IMR-90 (cell line): ENCODE data around the gene FBXO3. TPM values are rescaled to one million over a fixed set of nuclear protein-coding genes. Genes with fewer than 3 reads are reported as not detected.

Experiments used
- ATAC-seq: fragments of 200-7000 bp; cut with Tn5 transposase; 2 replicates; pipeline ENCODE4 v1.9.1; 2020; ENCODE audit warnings: low read depth, mild to moderate bottlenecking, moderate library complexity
- BruUV-seq: library from RNA; stranded (reverse); fragments of 400-500 nt; replicated peaks from 2 replicates; lab custom pipeline; 2021; lab: Mats Ljungman, UMichigan
- CTCF ChIA-PET: fragments of 300-600 bp; formaldehyde crosslinking; extraction: SDS; loops from one replicate; lab custom pipeline; 2021; ENCODE audit warnings: antibody characterized with exemption; lab: Yijun Ruan, JAX
- POLR2A ChIA-PET: fragments of 300-600 bp; sonication (Branson Sonifier 250); formaldehyde crosslinking; loops from one replicate; lab custom pipeline; 2022; ENCODE audit warnings: antibody characterized with exemption; ENCODE audit not compliant: unreplicated experiment; lab: Charles Lee
- DNase-seq: peaks from one replicate; pipeline ENCODE4 v3.0.0; 2013
- H2AFZ ChIP-seq: replicated peaks from 2 replicates; pipeline ENCODE3; 2013; ENCODE audit warnings: low read length, mild to moderate bottlenecking; ENCODE audit not compliant: poor library complexity
- H2AK5ac ChIP-seq: 2 replicates; pipeline ENCODE4 v1.6.1; 2013; ENCODE audit warnings: low read depth, low read length, inconsistent platforms
- H2AK9ac ChIP-seq: replicated peaks from 2 replicates; pipeline ENCODE3; 2013; ENCODE audit warnings: mild to moderate bottlenecking, low read depth, low read length, moderate library complexity; ENCODE audit not compliant: poor library complexity
- H2BK120ac ChIP-seq: 2 replicates; pipeline ENCODE4 v1.6.1; 2013; ENCODE audit warnings: low read depth, low read length, inconsistent platforms
- H2BK15ac ChIP-seq: 3 replicates; pipeline ENCODE4 v1.6.1; 2013; ENCODE audit warnings: low read depth, low read length, inconsistent platforms
- H2BK20ac ChIP-seq: 2 replicates; pipeline ENCODE4 v1.6.1; 2013; ENCODE audit warnings: low read depth, mild to moderate bottlenecking, inconsistent platforms, low read length, moderate library complexity
- H2BK5ac ChIP-seq: 2 replicates; pipeline ENCODE4 v1.6.1; 2013; ENCODE audit warnings: mild to moderate bottlenecking, low read depth, low read length, inconsistent platforms; ENCODE audit not compliant: poor library complexity, severe bottlenecking
- H3K14ac ChIP-seq: replicated peaks from 2 replicates; pipeline ENCODE4 v1.6.1; 2013; ENCODE audit warnings: low read depth, low read length, inconsistent platforms
- H3K18ac ChIP-seq: 2 replicates; pipeline ENCODE4 v1.6.1; 2013; ENCODE audit warnings: low read depth, low read length, control low read depth
- H3K23ac ChIP-seq: 2 replicates; pipeline ENCODE4 v1.6.1; 2013; ENCODE audit warnings: low read depth, low read length, inconsistent platforms
- H3K27ac ChIP-seq: 2 replicates; pipeline ENCODE4 v1.5.1; 2013; ENCODE audit warnings: mild to moderate bottlenecking, control low read depth, low read length; ENCODE audit not compliant: insufficient read depth
- H3K27me3 ChIP-seq: 2 replicates; pipeline ENCODE4 v1.6.1; 2013; ENCODE audit warnings: low read length; ENCODE audit not compliant: control insufficient read depth, insufficient read depth
- H3K36me3 ChIP-seq: 2 replicates; pipeline ENCODE4 v1.6.1; 2013; ENCODE audit warnings: low read length, mixed read lengths; ENCODE audit not compliant: control insufficient read depth, insufficient read depth
- H3K4ac ChIP-seq: 2 replicates; pipeline ENCODE4 v1.6.1; 2013; ENCODE audit warnings: low read depth, low read length, inconsistent platforms
- H3K4me1 ChIP-seq: 2 replicates; pipeline ENCODE4 v1.6.1; 2013; ENCODE audit warnings: low read length, mixed read lengths; ENCODE audit not compliant: control insufficient read depth, insufficient read depth
- H3K4me2 ChIP-seq: 2 replicates; pipeline ENCODE4 v1.6.1; 2013; ENCODE audit warnings: low read depth, mild to moderate bottlenecking, control low read depth, low read length, moderate library complexity
- H3K4me3 ChIP-seq: 2 replicates; pipeline ENCODE4 v1.5.1; 2013; ENCODE audit warnings: low read depth, mild to moderate bottlenecking, control low read depth, low read length, moderate library complexity; ENCODE audit not compliant: insufficient read depth
- H3K56ac ChIP-seq: 2 replicates; pipeline ENCODE4 v1.6.1; 2013; ENCODE audit warnings: low read length, inconsistent platforms; ENCODE audit not compliant: insufficient read depth; ENCODE audit errors: extremely low read depth
- H3K79me1 ChIP-seq, 2 experiments: 2 replicates each; pipeline ENCODE4 v1.6.1; 2013; ENCODE audit warnings: low read length in 2 of 2, inconsistent platforms in 1 of 2, low read depth in 1 of 2
- H3K9ac ChIP-seq: 2 replicates; pipeline ENCODE4 v1.6.1; 2013; ENCODE audit warnings: low read depth, low read length, control low read depth
- H3K9me1 ChIP-seq: 2 replicates; pipeline ENCODE4 v1.6.1; 2013; ENCODE audit warnings: low read length, inconsistent platforms; ENCODE audit not compliant: insufficient read depth
- H3K9me3 ChIP-seq: 2 replicates; pipeline ENCODE4 v1.6.1; 2013; ENCODE audit warnings: low read length; ENCODE audit not compliant: control insufficient read depth, insufficient read depth
- H4K20me1 ChIP-seq: 2 replicates; pipeline ENCODE4 v1.6.1; 2013; ENCODE audit warnings: low read length, inconsistent platforms; ENCODE audit not compliant: insufficient read depth
- H4K5ac ChIP-seq: 2 replicates; pipeline ENCODE4 v1.6.1; 2013; ENCODE audit warnings: mild to moderate bottlenecking, low read depth, low read length, control low read depth
- H4K8ac ChIP-seq, 2 experiments: 2 replicates each; pipeline ENCODE4 v1.6.1; 2013; ENCODE audit warnings: low read depth in 2 of 2, low read length in 2 of 2, control low read depth in 1 of 2, inconsistent platforms in 1 of 2
- H4K91ac ChIP-seq: 2 replicates; pipeline ENCODE4 v1.6.1; 2013; ENCODE audit warnings: low read depth, low read length, inconsistent platforms; ENCODE audit not compliant: insufficient read depth
- CEBPB ChIP-seq: IDR thresholded peaks from 2 replicates; pipeline ENCODE4 v1.6.1; 2012; ENCODE audit warnings: low read depth, low read length, improper control_type of control experiment
- CHD1 ChIP-seq: IDR thresholded peaks from 2 replicates; pipeline ENCODE4 v1.6.1; 2012; ENCODE audit warnings: low read depth, low read length, improper control_type of control experiment
- MAFK ChIP-seq: IDR thresholded peaks from 2 replicates; pipeline ENCODE4 v1.6.1; 2012; ENCODE audit warnings: low read depth, low read length, improper control_type of control experiment
- POLR2A ChIP-seq: IDR thresholded peaks from 2 replicates; pipeline ENCODE4 v1.6.1; 2012; ENCODE audit warnings: mild to moderate bottlenecking, low read depth, low read length
- RFX5 ChIP-seq: IDR thresholded peaks from 2 replicates; pipeline ENCODE4 v1.8.0; 2012; ENCODE audit warnings: low read depth, mild to moderate bottlenecking, low read length, moderate library complexity
- USF2 ChIP-seq: fragments of 150-350 bp; IDR thresholded peaks from 2 replicates; pipeline ENCODE4 v1.6.1; 2017; ENCODE audit warnings: mild to moderate bottlenecking, antibody characterized with exemption, low read length, low read depth
- WGBS, 2 experiments: methylation state at CpG; one replicate each; pipeline versions ENCODE4 v1.1.5 to v1.1.7; 2013; ENCODE audit warnings: missing lambda C conversion rate in 2 of 2; ENCODE audit not compliant: insufficient read length in 1 of 2; ENCODE audit errors: extremely low coverage in 2 of 2; 5-methylcytosine and 5-hydroxymethylcytosine counted together
- dilution Hi-C: fragments of 300-500 bp; cut with HindIII; formaldehyde crosslinking; loops from one replicate; pipeline ENCODE4 v1.14.3; 2018; ENCODE audit warnings: low sequenced_read_pairs; ENCODE audit not compliant: unreplicated experiment
- in situ Hi-C: fragments of 300-500 bp; cut with MboI; formaldehyde crosslinking; loops from 3 replicates; pipeline ENCODE4 v1.14.3; 2019; ENCODE audit warnings: low sequenced_read_pairs, inconsistent platforms, mixed read lengths
- intact Hi-C: fragments of 100-400 bp; cut with micrococcal nuclease; formaldehyde crosslinking; loops from 2 replicates; pipeline ENCODE4 v1.10.0; 2022
- polyA plus RNA-seq, 3 experiments: library from polyadenylated mRNA; depleted of rRNA; stranded (reverse); fragments of >200 nt; gene quantifications; 2 replicates each; pipeline ENCODE4 v1.2.3, GENCODE V29; 2012; ENCODE audit warnings: low replicate concordance in 1 of 3
- total RNA-seq: library from RNA; depleted of rRNA; stranded (reverse); fragments of >200 nt; gene quantifications from 2 replicates; pipeline ENCODE4 v1.2.3, GENCODE V29; 2012

Gene FBXO3
- total and polyA plus RNA-seq, 2 of the 4 experiments (the other 2 are of a cell fraction): 26.2 to 51.1 TPM

GRCh38 chr11:33719587-33719986 is 54.7 kb downstream of the FBXO3 start:
- POLR2A ChIA-PET: no interaction called here
- no peak overlapping the region for H3K18ac ChIP-seq

More at GRCh38 chr11:33719587-33719986, 54.7 kb downstream of the FBXO3 start:
- DNase-seq (no peak), ATAC-seq (no peak)
- Histone ChIP-seq H4K20me1 (peaks cover 70% of the 10 kb centered on the region), H3K4me3 (no peak overlapping the region), H2BK120ac (no peak overlapping the region), H2BK20ac (no peak overlapping the region; the same call in 1 of the 2 replicates), H3K79me1 (peaks cover 46 to 85% of the 10 kb centered on the region in 2 experiments), H3K4me1 (peaks cover 33% of the 10 kb centered on the region), H3K56ac (no peak overlapping the region), H4K8ac (no peak overlapping the region), H3K23ac (peak overlapping the region; percentile 6; the same call in 1 of the 2 replicates), H3K9ac (no peak overlapping the region), H3K4ac (no peak overlapping the region), H4K91ac (no peak overlapping the region), H2BK15ac (no peak overlapping the region), H3K27ac (no peak overlapping the region), H2AFZ (no peak overlapping the region), H2AK9ac (no peak overlapping the region), H3K14ac (peak overlapping the region; percentile 21; the same call in 1 of the 2 replicates), H3K4me2 (no peak overlapping the region), H3K36me3 (peaks cover 51% of the 10 kb centered on the region), H3K9me3 (no peaks in the 10 kb centered on the region), H3K9me1 (peaks cover 33% of the 10 kb centered on the region), H2BK5ac (peak overlapping the region; percentile 21), H4K5ac (no peak overlapping the region), H3K27me3 (no peaks in the 10 kb centered on the region), H2AK5ac (no peak overlapping the region)
- TF ChIP-seq CEBPB (no peak), USF2 (no peak), MAFK (no peak), RFX5 (no peak), POLR2A (no peak), CHD1 (no peak)
- intact Hi-C loops: loop anchor here (5.0 kb wide), 1 partner anchor 108 kb away; no protein-coding TSS in a partner anchor
- BruUV-seq: no TSS peak
- CTCF ChIA-PET: no interaction called here
- 100% methylated on average over 1 of the region's 5 CpGs; no CpG with 5 or more reads in 1 of the 2 experiments for WGBS, 2 experiments
- dilution Hi-C loops: no loop called here
- in situ Hi-C loops: no loop called here
